OCI-LY3 (cell line): ENCODE measurements around the gene KAZN.

Source experiments
- CTCF ChIP-seq: fragments of 200-600, 300-600 bp; sonication (generic); IDR thresholded peaks from 2 replicates; pipeline ENCODE4 v1.5.1; 2014; ENCODE audit warnings: antibody characterized with exemption, low read length, low read depth
- EZH2phosphoT487 ChIP-seq: fragments of 200-600 bp; shearing (Covaris generic); IDR thresholded peaks from 2 replicates; pipeline ENCODE4 v1.6.1; 2018; ENCODE audit warnings: antibody characterized with exemption, mixed run types, low read depth

GRCh38 chr1:14836426-14837140, 238.1 kb downstream of the KAZN start:
- TF ChIP-seq CTCF (no peak), EZH2phosphoT487 (no peak)
